ENCODE data around the gene BTBD6.

- TF ChIP-seq CTCF (IDR thresholded peaks at IDR 0.05): no peak
- no peak for TF ChIP-seq EP300 (IDR thresholded peaks at IDR 0.05)
Measured at GRCh38 chr14:105228562-105228961, 19.8 kb upstream of the BTBD6 start.

Data from ovary (tissue), 3 donors.